ENCODE data around the gene ZNF598. TPM values are rescaled to one million over a fixed set of nuclear protein-coding genes. Genes with fewer than 3 reads are reported as not detected.

ZNF598 gene
- total and polyA plus RNA-seq, 4 donors: 2.7 to 28.4 (median 16.2) TPM

DNA sequence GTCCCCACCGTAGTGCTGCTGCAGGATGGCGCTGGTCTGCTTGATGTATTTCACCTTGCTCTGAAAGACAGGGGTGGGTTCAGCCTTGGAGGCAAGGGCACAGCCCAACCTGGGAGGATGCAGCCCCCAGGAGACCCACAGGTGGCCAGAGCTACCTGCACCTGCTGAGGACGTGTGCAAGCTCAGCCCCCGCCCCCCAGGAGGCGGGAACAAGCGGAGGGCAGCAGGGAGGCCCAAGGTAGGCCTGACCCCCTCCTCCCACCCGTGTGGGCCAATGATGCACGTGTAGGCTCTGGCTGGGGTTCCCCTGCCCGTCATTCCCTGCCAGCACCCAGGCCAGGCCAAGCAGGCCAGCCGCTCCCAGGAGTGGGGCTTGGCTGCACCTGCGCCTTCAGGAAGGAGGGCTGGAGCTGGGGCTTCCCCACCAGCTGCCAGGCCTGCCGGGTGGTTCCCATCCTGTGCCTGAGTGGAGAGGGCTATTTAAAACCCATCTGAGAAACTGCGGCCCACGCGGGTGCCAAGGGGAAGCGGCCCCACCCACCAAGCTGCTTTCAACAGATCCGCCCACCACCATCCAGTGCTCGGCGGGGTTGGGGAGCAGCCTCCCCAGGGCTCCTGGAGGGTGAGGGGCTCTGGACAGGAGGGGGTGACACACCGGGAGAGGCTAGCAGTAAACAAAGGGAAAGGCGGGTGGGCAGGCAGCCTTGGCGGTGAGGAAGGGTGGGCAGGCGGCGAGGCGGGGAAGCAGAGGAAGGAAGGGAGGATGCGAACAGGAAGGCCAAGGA is 34.2 kb upstream of the ZNF598 start:
- Histone ChIP-seq H3K27ac (ENCODE audit: low read depth in 1 of 2, low read length in 2 of 2) (no peak overlapping the region), H3K9ac (ENCODE audit: low read depth in 1 of 2, low read length in 2 of 2) (no peak overlapping the region), H3K4me1 (ENCODE audit: control insufficient read depth in 4 of 4, insufficient read depth in 4 of 4, low read length in 3 of 4) (peaks cover 25 to 73% (median 56%) of the 10 kb centered on the region in 4 donors), H3K36me3 (ENCODE audit: control insufficient read depth in 4 of 4, insufficient read depth in 3 of 4, low read depth in 1 of 4, low read length in 3 of 4) (peaks cover 0 to 2% (median 0%) of the 10 kb centered on the region in 4 donors), H3K9me3 (ENCODE audit: control insufficient read depth in 4 of 4, low read length in 3 of 4) (no peaks in the 10 kb centered on the region), H3K4me3 (ENCODE audit: low read depth in 1 of 3, low read length in 3 of 3) (no peak overlapping the region), H3K27me3 (ENCODE audit: control insufficient read depth in 4 of 4, insufficient read depth in 4 of 4, low read length in 3 of 4) (no peaks in the 10 kb centered on the region)
- no peak for DNase-seq (ENCODE audit: low spot score)
- no peak for TF ChIP-seq RXRA (IDR thresholded peaks at IDR 0.05)
- TF ChIP-seq, protein P1, sequence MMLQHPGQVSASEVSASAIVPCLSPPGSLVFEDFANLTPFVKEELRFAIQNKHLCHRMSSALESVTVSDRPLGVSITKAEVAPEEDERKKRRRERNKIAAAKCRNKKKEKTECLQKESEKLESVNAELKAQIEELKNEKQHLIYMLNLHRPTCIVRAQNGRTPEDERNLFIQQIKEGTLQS (IDR thresholded peaks at IDR 0.05): no peak
- TF ChIP-seq, protein P2, sequence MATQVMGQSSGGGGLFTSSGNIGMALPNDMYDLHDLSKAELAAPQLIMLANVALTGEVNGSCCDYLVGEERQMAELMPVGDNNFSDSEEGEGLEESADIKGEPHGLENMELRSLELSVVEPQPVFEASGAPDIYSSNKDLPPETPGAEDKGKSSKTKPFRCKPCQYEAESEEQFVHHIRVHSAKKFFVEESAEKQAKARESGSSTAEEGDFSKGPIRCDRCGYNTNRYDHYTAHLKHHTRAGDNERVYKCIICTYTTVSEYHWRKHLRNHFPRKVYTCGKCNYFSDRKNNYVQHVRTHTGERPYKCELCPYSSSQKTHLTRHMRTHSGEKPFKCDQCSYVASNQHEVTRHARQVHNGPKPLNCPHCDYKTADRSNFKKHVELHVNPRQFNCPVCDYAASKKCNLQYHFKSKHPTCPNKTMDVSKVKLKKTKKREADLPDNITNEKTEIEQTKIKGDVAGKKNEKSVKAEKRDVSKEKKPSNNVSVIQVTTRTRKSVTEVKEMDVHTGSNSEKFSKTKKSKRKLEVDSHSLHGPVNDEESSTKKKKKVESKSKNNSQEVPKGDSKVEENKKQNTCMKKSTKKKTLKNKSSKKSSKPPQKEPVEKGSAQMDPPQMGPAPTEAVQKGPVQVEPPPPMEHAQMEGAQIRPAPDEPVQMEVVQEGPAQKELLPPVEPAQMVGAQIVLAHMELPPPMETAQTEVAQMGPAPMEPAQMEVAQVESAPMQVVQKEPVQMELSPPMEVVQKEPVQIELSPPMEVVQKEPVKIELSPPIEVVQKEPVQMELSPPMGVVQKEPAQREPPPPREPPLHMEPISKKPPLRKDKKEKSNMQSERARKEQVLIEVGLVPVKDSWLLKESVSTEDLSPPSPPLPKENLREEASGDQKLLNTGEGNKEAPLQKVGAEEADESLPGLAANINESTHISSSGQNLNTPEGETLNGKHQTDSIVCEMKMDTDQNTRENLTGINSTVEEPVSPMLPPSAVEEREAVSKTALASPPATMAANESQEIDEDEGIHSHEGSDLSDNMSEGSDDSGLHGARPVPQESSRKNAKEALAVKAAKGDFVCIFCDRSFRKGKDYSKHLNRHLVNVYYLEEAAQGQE (IDR thresholded peaks at IDR 0.05): no peak
- no peak for TF ChIP-seq HNF4G (IDR thresholded peaks at IDR 0.05)
- no peak for TF ChIP-seq GABPA (IDR thresholded peaks at IDR 0.05 in 1 of 2, conservative IDR thresholded peaks at IDR 0.05 in 1 of 2)
- TF ChIP-seq, protein P3, sequence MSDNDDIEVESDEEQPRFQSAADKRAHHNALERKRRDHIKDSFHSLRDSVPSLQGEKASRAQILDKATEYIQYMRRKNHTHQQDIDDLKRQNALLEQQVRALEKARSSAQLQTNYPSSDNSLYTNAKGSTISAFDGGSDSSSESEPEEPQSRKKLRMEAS (IDR thresholded peaks at IDR 0.05): no peak
- no peak for TF ChIP-seq RAD21 (IDR thresholded peaks at IDR 0.05)
- no peak for TF ChIP-seq EGR1 (IDR thresholded peaks at IDR 0.05; ENCODE audit: low read depth in 2 of 2)
- TF ChIP-seq, protein P4, sequence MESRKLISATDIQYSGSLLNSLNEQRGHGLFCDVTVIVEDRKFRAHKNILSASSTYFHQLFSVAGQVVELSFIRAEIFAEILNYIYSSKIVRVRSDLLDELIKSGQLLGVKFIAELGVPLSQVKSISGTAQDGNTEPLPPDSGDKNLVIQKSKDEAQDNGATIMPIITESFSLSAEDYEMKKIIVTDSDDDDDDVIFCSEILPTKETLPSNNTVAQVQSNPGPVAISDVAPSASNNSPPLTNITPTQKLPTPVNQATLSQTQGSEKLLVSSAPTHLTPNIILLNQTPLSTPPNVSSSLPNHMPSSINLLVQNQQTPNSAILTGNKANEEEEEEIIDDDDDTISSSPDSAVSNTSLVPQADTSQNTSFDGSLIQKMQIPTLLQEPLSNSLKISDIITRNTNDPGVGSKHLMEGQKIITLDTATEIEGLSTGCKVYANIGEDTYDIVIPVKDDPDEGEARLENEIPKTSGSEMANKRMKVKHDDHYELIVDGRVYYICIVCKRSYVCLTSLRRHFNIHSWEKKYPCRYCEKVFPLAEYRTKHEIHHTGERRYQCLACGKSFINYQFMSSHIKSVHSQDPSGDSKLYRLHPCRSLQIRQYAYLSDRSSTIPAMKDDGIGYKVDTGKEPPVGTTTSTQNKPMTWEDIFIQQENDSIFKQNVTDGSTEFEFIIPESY (IDR thresholded peaks at IDR 0.05): no peak
- TF ChIP-seq FOXA2 (IDR thresholded peaks at IDR 0.05): no peak
- TF ChIP-seq SP1 (IDR thresholded peaks at IDR 0.05): no peak
- 71% methylated on average over 26 of the region's 26 CpGs for WGBS

DNA sequence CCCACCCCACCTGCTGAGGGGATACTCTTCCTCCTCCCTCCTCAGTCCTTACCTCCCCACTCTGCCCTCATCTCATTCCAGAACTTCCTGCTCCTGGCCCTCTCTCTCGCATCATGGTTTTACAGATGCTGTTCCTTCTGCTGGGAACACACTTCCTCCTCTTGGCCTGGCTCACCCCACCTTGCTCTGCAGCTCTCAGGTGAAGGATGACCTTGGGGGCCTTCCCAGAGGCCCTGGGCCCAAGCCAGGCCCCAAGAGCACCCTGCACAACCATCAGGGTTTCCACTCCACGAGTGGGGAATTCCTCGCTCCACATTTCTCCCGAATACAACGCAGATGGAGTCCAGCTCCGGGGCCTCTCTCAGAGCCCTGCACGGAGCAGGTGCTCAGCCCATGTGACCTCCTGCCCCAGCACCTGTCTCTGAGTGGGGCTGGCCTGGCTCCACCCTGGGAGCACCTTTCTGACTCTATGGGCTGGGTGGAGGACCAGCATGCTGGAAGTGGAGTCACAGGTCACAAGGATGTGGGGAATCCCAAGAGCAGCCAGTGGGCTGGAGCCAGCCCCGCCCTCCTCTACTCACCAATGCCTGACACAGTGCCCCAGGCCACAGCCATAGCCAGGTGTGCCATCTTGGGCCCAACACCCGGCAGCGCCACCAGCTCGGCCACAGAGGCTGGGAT is 33.5 kb upstream of the ZNF598 start:
- no peak overlapping the region for H3K4me3 ChIP-seq (ENCODE audit: low read depth in 1 of 3, low read length in 3 of 3)
- H3K9ac ChIP-seq (ENCODE audit: low read depth in 1 of 2, low read length in 2 of 2): no peak overlapping the region
- no peak overlapping the region for H3K27ac ChIP-seq (ENCODE audit: low read depth in 1 of 2, low read length in 2 of 2)
- H3K36me3 ChIP-seq (ENCODE audit: control insufficient read depth in 4 of 4, insufficient read depth in 3 of 4, low read depth in 1 of 4, low read length in 3 of 4): peaks cover 0 to 2% (median 0%) of the 10 kb centered on the region in 4 donors
- H3K27me3 ChIP-seq (ENCODE audit: control insufficient read depth in 4 of 4, insufficient read depth in 4 of 4, low read length in 3 of 4): no peaks in the 10 kb centered on the region
- 81% methylated on average over 11 of the region's 11 CpGs for WGBS
- H3K4me1 ChIP-seq (ENCODE audit: control insufficient read depth in 4 of 4, insufficient read depth in 4 of 4, low read length in 3 of 4): peaks cover 28 to 73% (median 52%) of the 10 kb centered on the region in 4 donors
- TF ChIP-seq FOXA2 (IDR thresholded peaks at IDR 0.05) (no peak), RAD21 (IDR thresholded peaks at IDR 0.05) (no peak)
- TF ChIP-seq, protein P3 (IDR thresholded peaks at IDR 0.05): no peak
- TF ChIP-seq, protein P4 (IDR thresholded peaks at IDR 0.05): no peak
- H3K9me3 ChIP-seq (ENCODE audit: control insufficient read depth in 4 of 4, low read length in 3 of 4): no peaks in the 10 kb centered on the region
- DNase-seq (ENCODE audit: low spot score): no peak
